Activated CD8-positive, alpha-beta memory T cell treated with anti-CD3 and anti-CD28 coated beads, Interleukin-2, amount 50 U/mL, for 48 hours (primary cell): ENCODE results near the gene HAGHL.

Experiments
- DNase-seq: peaks from one replicate; pipeline ENCODE4 v3.0.0-alpha.2; 2020

Gene HAGHL

DNA sequence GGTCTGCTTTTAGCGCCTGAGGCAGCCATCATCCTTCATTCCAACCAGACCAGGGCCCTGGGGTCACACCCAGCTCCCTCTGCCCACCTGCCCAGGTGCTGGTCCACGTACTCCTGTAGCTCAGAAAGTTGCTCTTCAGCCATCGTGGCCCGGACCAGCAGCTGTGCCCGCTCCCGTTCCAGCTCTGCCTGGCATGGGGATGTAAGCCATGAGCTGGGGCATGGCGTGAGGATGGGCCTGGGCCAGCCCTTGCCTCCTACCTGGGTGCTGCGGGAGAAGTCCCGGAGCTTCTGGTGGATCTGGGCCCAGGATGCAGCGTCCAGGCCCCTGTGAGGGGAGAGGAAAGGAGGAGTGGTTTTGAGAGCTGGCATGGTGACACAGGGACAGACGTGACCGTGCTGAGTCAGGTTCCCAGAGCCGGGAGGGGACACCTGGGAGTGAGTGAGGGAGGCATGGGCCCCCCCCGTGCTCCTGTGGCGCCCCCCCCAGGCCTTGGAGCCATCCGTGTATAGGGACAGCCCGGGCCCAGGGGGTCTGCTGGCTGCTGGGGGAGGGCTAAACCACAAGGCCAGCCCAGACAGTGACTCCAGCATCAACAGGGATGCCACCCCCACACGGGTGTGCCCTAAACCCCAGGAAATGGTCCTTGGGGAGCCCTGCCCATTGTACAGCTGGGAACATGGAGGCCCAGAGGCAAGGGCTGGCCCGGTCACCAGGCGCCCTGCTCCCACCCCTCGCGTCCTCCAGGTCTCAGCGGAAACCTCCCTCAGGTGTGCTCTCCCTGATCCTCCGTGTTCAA lies 3.9 kb upstream of the HAGHL start:
- no peak for DNase-seq

- no peak for DNase-seq
Measured at GRCh38 chr16:723695-724094, 3.2 kb upstream of the HAGHL start.

DNA sequence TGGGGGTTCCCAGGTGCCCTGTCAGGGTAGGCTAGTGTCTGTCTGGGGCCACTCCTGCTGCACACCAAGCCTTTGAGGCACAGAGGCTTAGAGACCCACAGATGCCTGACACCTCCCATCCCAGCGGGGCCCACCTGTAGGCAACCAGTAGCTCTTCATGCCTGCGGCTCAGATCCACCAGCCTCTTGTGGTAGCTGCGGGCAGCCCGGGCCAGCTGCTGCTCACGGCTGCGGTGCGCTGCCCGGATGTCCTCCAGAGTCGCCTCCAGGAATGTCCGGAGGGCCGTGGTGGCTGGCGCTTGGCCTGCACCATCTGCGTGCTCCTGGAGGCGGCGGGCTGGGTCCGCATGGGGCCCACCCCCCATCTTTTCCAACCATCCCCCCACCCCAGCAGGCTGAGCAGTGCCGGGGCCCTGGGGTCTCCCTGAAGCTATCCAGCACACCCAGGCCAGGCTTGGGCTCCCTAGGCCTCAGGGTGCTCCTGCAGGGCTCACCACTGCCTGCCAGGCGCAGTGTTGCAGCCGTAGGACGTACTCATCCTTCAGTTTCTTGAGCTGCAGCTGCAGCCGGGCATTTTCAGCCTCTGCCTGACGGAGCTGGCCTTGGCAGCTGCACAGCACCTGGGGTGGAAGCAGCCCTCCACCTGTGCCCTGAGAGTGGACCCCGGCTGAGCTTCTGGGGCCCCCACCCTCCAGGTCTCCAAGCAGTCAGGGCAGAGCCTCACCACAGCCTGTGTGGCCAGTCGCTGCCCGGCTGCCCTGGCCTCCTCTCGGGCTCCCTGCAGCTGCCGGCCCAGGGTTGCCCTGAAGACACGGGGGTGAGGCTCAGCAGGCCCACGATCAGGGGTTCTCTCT lies 2.5 kb upstream of the HAGHL start:
- DNase-seq, result no peak

DNA sequence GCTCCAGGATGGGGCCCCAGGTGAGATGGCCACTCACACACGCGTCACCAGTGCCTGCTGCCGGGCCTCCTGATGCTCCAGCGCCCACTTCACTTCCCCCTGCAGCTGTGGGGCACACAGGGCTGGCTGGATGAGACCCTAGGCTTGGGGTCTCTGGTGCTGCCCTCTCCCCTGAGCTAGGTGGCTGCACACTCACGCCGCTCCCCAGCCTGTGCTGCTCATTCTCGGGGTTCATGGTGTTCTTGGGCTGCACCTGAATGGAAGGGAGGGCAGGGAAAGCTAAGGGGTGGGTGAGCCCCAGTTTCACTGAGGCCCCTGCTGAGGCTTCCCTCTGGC lies 1.9 kb upstream of the HAGHL start:
- no peak for DNase-seq

- no peak for DNase-seq
Measured at GRCh38 chr16:725463-726187, 1.3 kb upstream of the HAGHL start.

- DNase-seq, result no peak
Measured at GRCh38 chr16:726188-726437, 793 bp upstream of the HAGHL start.

DNA sequence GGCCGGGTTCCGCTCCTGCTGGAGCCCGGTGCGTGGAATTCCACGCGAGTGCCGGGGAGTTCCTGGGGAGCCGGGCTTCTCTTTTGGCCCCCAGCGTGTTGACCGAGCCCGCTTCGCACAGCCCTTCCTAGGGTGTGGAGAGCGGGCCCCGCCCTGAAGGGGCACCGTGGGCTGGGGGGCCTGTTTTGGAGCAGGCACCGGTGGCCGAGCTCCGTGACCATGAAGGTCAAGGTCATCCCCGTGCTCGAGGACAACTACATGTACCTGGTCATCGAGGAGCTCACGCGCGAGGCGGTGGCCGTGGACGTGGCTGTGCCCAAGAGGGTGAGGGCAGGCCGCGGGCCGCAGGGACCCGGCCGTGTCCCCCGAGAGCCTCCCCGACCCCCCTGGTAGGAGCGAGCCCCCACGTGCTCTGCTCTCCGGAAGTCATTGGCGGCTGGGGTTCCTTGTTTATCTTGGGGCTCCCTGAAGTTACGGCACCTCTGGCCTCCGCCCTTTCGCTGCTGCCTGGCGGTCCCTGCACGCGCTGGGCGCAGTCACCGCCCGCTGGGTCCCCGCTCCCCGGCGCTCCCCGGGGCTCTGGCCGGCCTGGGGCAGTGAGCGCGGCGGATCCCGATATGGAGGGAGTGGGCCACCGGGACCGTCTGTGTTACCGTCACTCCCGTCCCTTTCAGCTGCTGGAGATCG lies 528 bp downstream of the HAGHL start:
- DNase-seq, result no peak

GRCh38 chr16:728131-728889 lies 1.4 kb downstream of the HAGHL start:
- peak; percentile 85 for DNase-seq

DNA sequence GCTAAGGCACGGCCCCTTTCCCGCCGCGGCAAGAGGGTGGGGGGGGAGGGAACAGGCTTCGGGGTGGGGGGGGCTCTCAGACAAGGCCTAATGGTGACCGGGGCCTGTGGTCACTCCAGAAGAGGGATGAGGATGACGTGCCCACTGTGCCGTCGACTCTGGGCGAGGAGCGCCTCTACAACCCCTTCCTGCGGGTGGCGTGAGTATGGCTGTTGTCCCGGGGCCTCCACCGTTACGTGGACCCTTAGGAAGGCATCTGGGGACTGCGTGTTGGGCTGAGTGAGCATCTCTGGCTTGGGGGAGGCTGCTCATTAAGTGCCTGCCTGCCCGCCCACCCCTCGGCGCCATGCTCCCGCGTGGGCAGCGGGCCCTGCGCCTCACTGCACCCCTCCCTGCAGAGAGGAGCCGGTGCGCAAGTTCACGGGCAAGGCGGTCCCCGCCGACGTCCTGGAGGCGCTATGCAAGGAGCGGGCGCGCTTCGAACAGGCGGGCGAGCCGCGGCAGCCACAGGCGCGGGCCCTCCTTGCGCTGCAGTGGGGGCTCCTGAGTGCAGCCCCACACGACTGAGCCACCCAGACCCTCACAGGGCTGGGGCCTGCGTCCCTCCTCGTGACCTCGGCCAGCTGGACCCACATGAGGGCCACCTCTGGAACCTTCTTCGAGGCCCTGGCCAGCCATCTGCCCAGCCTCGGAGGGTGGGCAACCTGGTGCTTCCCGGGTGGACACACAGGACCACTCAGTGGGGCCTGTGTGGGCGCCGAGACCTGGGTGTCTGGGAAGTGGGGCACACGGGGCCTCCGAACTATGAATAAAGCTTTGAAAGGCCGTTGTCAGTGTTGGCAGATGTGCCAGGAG lies 2.2 kb downstream of the HAGHL start:
- DNase-seq, result peak; percentile 60

DNA sequence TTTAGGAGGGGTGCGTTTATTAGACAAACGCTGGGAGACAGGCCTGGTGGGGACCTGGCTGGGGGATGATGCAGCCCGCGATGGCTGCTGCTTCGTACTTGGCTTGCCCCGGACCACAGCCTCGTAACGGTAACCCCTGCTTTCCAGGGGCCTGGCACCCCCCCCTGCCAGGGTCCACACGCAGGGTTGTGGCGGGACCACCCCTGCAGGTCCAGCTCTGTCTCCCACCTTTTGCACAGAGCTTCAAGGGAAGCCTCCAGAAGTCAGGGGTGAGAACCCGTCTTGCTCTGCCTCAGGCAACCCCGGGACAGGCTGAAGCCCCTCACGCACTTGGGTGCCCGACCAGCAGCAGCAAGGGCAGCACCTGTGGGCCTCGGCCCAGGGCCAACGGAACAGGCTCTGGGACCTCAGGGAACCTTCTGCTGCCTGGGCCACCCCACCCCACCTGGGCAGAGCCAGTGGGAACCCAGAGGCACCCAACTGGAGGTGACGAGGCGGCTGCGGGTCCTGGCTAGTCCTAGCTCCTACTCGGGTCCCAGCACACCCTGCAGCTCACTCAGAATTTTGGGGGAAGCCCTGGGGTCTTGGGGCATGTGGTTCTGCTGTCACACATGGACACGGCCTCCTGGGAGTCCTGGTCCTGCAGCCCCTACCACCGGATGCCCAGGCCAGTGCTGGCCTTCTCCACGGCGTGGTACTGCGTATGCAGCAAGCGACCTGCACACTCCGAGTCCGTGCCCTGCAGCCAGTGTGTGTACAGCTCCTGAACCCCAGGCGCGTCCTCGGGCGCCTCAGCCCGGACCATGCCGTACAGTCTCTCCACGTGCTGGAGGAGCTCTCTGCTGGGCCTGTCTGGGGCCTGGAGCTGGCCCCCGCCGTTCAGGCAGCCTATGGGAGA lies 3.1 kb downstream of the HAGHL start:
- DNase-seq, result no peak

DNA sequence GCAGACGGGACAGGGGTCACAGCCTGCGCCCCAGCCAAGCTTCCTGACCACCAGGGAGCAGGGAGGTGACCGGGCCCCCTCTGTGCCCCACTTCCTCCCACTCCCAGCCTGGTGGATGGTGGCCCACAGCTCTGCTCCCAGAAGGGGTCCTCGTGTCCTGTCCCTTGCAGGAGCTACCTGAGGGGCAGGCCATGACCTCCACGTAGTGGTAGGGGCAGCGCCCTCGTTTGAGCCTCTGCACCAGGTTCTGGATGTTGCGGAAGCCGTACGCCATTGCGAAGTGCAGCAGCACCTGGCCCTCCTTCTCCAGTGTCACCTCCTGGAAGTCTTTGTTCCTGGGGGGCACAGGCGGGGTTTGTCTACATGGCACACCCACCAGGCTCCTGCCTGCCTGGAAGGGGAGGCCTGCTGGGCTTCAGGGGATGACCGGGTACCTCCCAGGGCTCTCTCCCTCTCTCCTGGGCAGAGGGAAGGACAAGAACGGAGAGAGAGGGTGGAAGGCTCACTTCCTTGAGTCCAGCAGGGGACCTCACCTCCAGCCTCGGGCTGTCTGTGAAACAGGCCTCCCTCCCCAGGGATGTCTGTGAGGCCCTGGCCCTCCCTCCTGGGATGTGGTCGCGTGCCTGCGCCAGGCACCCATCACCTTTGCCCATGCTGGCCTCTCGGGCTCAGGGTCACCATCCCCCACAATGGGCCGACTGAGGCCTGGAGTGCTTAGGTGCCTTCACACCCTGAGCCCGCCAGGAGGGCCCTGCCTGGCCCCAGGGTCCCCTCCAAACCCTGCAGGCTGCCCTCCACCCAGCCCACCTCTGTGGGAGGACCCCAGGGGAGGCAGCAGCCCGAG lies 4.0 kb downstream of the HAGHL start:
- DNase-seq, result no peak

DNA sequence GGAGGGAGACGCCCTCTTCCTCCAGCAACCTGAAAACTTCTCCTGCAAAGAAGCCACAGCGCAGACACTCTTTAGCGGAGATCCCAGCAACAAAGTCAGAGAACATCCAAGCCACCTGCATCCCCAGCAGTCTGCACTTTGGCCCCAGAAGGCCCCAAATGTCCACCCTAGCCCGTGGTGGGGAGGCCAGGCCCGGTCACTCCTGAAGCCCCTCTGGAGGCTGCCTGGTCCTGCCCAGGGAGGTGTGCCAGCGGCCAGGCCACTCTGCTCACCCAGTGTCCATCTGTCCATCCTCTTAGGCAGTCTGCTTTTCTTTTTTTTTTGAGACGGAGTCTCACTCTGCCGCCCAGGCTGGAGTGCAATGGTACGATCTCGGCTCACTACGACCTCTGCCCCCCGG lies 5.4 kb downstream of the HAGHL start:
- DNase-seq, result no peak

DNA sequence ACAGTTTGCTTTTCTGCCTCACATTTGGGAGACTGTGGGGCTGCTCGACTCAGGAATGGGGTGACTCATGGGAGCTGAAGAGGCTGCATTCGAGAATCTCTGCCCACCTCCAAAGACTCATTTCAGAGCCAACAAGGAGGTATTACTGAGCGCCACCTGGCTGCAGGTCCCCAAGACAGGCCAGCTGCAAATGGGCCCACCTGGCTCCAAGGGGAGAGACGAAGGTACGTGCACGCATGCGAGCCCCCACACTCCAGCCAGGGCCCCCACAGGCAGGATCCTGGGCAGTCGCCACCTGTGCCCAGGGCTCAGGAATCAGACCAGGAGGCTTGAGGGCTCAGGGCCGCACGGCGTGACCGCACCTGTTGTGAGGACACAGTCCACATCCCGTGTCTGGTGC lies 6.0 kb downstream of the HAGHL start:
- no peak for DNase-seq

GRCh38 chr16:733382-734207 lies 6.7 kb downstream of the HAGHL start:
- DNase-seq, result peak; percentile 78

- no peak for DNase-seq
Measured at GRCh38 chr16:734208-734980, 7.5 kb downstream of the HAGHL start.

GRCh38 chr16:734981-735881 lies 8.3 kb downstream of the HAGHL start:
- DNase-seq, result peak; percentile 61

DNA sequence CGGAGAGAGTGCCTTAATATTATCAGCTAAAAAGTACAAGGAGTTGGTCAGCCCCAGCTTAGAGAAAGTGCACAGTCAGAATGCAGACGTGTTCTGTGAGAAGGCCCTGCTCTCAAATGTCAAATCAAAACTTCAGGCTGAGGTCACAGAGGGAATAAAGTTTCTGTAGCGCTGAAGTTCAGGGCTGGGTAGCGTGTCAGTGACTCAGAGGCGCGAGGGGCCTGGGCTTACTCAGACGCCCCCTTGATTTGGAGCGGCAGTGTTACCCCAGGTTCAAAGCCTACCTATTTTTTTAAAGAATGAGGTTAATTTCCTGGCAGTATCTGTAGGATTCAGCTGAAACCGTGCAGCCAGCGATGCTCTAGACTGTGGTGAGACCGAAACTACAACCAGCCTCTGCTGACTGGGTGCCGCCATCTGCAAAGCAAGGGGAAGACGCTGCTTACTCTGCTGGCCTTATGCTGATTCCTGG lies 9.1 kb downstream of the HAGHL start:
- DNase-seq, result peak; percentile 79
